ENCODE results near the gene KIF5A.

The KIF5A gene

GRCh38 chr12:57621497-57622292 is 71.9 kb downstream of the KIF5A start:
- peak; percentile 68 to 78 for ATAC-seq

GRCh38 chr12:57622293-57623245 is 72.7 kb downstream of the KIF5A start:
- ATAC-seq: no peak

DNA sequence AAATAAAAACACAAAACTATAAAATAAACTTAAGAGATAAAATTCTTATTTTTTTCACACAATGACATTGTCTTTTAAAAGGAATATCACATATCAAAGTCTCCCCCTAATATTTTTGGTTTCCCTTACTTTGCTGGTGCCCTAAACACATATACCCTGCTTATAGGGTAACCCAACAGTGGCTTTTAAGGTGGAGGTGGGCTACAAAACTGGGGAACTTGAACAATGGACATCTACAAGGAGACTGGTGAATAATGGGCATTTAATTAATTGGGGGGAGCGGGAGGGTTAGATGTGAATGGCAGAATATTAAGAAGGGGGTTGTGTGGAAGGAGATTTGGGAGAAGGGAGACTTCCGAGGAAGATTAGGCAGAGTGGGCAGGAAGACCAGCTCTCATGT is 73.5 kb downstream of the KIF5A start:
- ATAC-seq: no peak

GRCh38 chr12:57623811-57624390 is 74.1 kb downstream of the KIF5A start:
- ATAC-seq: no peak

DNA sequence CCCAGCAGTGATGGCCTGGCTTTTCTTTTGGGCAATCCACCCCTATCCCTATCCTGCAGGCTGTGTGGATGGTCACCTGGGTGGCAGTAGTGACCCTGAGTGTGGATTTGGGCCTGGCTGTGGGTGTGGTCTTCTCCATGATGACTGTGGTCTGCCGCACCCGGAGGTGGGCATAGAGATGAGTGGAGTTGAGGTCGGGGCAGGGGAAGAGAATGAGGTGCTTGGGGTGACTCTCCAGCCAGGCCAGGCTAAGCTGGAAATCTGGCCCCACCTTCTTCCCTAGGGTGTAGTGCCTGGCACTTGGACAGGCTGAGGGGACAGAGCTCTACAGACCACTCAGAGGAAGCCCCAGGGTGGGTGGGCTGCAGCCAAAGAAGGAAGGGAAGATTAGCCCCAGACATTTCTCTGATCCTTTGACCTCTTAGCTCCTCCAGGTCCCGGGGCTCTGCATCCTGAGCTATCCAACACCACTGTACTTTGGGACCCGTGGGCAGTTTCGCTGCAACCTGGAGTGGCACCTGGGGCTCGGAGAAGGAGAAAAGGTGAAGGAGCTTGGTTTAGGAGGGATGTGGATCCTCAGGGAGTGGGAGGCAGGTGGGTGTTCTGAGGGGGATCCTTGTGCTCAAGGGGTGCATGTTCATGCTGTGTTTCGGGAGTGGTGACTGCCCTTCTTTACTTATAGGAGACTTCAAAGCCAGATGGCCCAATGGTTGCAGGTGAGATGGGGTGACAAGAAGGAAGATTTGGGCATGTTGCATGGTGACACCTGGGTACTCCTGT is 74.8 kb downstream of the KIF5A start:
- no peak for ATAC-seq

DNA sequence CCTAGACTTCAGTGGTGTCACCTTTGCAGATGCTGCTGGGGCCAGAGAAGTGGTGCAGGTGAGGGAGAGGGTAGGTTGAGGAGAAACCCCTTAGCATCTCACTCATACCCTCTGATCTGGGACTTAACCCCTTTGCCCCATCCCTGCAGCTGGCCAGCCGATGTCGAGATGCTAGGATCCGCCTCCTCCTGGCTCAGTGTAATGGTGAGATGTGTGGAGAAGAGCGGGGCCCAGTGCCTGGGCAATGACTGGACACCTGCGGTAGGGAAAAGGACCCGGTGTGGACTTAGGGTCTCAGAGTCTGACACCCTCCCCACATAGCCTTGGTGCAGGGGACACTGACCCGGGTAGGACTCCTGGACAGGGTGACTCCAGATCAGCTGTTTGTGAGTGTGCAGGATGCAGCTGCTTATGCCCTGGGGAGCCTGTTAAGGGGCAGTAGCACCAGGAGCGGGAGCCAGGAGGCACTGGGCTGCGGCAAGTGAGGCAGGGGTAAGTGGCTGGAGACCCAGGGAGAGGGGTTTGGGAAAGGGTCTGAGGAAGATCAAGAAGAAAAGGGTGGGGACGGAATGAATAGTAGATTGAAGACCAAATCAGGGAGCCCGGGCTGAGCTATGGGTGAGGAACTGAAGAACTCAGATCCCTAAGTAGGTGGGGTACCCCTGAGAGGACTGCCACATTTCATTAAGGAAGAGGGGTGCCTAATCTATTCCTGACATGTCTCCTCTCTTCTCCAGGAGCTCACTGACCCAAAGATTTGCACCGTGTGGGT is 75.6 kb downstream of the KIF5A start:
- no peak for ATAC-seq

GRCh38 chr12:57626111-57626920 is 76.5 kb downstream of the KIF5A start:
- no peak for ATAC-seq

- no peak for ATAC-seq
Measured at GRCh38 chr12:57626921-57627445, 77.1 kb downstream of the KIF5A start.

DNA sequence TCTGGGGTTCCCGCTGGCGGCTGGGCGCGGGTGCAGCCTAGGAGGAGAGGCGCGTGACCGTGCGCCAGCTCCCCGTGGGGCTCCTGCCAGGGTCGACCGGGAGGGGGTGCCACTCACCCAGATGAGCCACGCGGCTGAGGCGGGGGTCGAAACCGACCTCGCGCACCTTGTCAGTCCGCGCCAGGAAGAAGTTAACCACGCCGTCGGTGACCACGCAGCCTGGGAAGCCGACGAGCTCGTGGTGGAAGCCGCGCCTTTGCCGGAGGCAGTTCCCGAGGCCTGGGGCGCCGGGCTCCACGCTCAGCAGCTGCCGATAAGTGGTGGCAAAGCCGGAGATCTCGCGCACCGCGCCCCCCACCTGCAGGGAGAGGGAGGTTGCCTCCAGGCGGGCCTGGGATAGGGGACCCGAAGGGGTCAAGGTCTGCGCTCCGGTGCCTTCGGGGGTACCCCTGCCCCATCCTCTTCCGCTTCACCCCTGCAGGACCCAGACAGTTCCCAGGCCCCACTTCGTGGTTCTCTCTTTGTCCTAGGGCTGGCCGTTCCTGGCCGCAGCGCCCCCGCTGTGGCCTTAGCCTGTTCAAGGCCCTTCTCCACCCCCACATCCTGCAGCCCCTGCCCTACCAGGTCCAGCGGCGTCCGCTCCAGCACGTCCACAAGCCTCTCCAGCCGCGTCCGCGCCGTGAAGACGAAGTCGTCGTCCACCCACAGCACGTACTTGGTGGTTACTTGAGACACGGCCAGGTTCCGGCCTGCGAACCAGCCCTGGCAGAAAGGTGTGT is 77.8 kb downstream of the KIF5A start:
- ATAC-seq: peak; percentile 23 to 39

DNA sequence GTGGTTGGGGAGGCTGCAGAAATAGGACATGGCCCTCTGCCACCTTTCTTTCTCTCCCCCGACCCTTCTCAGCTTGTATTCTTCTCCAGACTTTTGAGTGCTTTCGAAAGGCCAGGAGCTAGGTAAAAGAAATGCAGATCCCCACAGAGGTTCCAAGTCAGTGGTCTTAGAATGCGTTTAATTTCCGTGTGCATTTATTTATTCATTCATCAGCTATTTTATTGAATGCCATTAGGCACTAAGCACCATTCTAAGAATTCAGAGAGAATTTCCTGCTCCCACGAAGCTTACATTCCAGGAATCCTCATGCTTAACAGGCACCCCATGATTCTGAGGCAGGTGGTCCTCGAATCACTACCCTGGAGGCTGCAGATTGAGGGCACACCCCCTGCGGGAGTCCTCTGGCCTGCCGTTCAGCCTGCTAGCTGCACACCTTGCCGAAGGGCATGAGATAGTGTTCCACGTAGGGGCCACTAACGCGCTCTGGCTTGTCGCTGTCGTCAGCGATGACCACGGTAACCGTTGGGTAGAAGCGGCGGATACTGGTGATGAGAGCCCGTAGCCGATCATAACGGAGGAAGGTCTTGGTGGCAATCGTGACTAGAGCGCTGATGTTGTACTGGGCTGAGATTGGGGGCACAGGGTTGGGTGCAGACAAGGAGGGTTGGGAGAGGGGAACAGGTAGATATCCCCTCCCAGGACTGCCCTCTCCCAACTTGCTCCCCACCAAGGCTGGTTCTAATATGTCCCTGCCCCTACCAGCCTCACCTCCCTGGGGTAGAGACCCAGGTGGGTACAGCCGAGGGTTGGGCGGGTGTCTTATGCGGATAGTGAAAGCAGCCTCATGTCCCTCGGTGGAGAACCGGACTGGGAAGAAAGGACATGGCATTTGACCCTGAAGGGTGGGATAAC is 78.7 kb downstream of the KIF5A start:
- ATAC-seq: no peak

GRCh38 chr12:57629897-57630471 is 80.1 kb downstream of the KIF5A start:
- no peak for ATAC-seq

GRCh38 chr12:57630891-57631433 is 81.1 kb downstream of the KIF5A start:
- ATAC-seq: no peak

- no peak for ATAC-seq
Measured at GRCh38 chr12:57631566-57632072, 81.8 kb downstream of the KIF5A start.

DNA sequence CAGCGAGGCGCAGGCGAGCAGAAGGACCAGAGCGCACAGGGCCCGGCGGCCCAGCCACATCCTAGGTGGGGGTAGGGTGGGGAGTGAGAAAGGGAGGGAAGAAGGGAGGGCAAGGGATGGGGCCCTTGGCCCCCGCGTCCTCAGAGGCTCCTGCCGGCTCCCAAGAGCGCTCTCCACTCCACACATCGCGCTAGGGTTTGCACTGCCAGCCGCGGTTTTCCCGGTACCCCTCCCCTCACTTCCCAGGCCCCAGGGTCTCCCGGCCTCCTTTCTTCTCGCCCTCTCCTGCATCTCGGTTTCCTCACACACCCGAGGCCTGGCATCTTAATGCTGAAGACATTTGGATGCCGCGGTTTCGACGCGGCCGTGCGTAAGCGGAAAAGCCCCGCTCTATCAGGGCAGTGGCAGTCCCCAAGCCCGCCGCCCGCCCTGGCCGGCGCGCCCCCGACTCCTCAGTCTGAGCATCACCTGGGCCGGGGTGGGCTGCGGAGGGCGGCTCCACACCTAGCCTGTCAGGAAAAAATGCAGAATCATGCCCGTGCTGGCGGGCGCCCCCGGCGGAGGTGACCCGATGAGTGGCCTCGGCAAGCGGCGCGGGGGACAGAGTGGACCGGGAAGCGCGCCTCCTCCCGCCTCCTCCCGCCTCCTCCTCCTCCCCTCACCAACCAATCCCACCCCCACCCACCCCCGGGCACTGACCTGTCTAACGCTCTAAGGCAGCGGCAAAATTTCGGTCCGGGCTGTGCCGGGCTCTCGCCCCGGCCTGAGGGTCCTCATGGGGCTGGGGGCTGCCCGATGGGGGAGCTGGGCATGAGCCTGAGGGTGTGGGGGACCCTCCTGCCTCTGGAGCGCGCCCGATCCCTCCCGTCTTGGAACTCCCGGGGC is 82.5 kb downstream of the KIF5A start:
- ATAC-seq: peak; percentile 29 to 36

DNA sequence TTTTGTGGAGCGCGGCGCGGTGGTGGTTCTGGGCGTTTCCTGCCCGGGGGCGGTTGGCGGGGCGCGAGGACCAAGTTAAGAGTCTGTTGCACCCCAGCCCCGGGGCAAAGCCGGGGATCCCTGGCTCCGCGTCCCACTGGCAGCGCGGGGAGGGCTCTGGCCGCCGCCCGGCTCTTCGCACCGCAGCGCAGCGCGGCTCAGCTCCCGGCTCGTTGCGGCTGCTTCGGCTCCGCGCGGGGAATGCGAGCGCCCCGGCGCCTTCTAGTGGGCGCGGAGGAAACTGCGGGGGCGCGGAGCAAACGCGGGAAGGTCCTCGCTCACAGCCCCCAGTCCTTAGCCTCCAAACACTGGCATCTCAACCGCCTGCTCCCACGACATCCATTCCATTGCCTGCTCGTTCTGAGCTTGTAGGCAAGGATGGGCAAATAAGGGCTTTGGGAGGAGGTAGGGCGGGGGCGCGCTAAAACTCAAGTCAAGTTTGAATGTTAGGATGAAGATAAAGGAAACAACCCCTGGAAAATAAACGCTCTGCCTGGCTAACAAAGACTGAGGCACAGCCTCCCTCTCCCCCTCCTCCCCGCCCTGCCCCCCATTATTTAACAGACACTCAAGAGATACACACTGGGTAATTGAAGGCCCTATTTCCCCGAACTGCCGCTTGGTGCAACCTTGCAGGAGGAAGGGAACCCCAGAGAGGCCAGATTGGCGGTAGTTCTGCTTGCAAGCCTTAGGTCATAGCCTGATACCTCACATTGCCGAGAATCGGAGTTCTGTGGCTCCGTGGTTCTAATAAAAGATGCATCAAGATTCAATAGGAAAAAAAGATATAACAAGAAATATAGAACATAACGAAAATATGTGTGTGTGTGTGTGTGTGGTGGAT is 83.4 kb downstream of the KIF5A start, which contains the start of gene B4GALNT1:
Gene B4GALNT1, minus strand, starts transcription at position 244 of the 883 bp plus-strand sequence. CDS start 1,069 bp downstream, outside the sequence.
- peak; percentile 85 to 87 for ATAC-seq

Measured in activated CD4-positive, CD25-positive, alpha-beta regulatory T cell treated with anti-CD3 and anti-CD28 coated beads, Interleukin-2, amount 50 U/mL, for 24 hours (primary cell).